Measurements from ENCODE around the gene LRRN2.
A peak's percentile ranks its signal among the peaks of the same experiment; 100 is the strongest.

Gene LRRN2

DNA sequence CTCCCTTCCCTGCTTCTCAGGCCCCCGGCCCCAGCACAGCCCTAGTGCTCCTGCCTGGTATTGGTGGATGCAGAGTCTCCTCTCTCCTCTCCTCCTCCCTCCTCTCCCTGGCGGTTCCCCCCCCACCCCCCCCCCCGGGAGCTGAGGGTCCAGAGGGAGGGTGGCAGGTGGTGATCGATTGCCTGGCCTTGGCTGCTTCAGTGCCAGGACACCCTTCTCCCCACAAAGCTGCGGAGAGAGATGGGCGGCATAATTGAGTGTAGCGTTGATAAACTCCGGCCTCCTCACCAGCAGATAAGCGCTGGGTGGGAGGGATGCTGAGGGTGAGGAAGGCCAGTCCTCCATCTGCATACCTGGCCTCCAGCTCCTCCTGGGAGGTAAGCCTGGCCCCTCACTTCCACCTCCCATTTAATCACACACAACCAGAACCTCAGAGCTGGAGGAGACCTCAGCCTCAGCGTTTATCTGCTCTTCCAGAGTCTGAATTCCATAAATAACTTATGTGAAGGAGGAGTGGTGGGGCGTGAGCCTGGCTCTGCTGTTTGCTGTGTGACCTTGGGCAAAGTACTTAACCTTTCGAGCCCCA lies 60.8 kb downstream of the LRRN2 start:
- DNase-seq, result no peak

DNA sequence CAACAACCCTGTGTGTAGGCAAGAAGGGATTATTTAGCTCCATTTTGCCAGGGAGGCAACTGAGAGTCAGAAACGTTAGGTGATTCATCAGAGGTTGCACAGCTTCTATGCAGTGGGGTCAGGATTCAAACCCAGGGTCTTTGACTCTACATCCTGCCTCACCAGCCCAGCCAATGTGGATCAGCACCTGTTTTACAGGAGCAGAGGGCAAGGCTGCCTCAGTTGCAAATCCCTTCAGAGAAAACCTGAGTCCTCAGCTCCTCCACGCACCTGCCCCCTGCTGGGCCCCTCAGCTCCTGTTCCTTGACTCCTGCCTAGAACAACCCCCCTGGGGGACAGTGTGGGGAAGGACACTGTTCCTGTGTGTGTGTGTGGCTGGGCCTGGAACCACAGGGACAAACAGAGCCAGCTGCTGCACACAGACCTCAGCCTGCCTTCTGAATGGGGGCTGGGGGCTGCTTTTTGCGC lies 61.6 kb downstream of the LRRN2 start:
- DNase-seq, result peak; percentile 41

DNA sequence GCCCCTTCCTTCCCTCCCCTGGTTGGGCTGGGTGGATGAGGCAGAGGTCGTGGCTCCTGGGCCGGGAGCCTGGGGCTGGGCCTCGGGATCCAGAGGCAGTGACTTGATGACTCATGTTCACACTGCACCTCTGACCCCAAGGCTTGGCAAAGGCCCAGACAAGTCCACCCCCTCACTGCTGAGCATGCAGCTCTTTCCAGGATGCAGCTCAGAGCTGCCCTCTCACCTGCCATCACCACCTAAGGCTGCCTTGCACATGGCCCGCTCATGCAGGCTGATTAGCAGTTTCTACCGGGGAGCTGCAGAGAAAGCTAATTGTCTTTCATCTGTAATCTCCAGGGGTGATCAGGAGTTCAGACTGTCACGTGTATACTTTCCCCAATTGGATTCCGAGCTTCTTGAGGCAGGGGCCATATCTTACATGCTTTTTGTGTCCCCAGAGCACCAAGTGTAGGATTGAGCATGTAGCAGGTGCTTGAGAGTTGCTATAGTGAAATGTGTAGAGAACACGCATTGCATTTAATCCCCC lies 62.1 kb downstream of the LRRN2 start:
- DNase-seq, result no peak

DNA sequence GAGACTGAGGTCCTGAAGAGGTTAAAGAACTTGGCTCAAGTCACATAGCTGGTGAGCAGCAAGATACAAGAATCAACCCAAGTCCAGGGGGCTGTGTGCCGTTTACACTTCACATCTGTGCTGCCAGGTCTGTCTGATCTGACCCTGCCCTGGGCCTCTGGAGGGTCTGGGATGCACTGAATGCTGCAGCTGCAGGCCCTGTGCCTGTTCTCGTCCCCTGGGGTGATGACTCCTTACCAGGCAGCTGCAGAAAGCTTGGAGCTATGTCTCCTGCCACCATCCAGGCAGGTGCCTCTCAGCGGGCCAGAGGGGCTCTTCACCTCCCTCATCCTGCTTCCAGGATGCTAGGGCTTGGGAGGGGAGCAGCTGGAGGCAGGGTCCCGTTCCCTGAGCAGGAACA lies 63.5 kb downstream of the LRRN2 start:
- no peak for DNase-seq

DNA sequence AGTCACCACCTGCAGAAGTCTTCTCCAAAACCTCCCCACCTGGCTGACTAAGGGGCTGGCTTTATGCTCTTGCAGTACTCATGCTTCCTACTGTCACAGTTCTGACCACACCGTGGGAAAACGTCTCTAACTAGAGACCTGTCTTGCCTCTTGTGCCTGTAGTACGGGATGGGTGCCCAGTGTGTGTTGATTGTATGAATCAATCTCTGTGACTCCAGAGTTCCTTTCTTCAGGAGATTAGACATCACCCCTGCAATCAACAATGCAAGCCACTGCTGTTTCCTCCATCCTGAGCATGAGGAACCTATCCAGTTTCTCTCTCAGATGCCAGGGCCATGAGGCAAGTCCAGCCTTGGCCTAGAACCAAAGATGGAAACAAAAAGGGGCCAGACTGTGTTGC lies 64.1 kb downstream of the LRRN2 start:
- DNase-seq, result no peak

DNA sequence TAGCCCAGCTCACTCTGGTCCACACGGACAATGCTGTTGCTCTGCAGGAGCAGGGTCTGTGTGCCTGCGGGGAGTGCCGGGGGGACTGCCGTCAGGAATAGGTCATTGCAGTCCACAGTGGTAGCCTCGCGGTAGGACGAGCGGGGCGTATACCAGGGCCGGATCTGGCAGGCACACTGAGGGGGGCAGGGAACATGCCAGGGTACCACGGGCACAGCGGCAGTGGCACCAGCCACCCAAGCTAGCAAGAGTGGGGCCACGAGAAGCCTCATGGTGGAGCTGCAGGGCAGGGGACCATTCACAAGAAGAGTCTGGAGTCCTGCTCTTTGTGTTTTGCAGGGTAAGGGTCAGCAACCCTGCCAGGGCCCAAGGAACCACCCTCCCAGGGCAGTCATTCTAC lies 65.8 kb downstream of the LRRN2 start:
- DNase-seq, result no peak

DNA sequence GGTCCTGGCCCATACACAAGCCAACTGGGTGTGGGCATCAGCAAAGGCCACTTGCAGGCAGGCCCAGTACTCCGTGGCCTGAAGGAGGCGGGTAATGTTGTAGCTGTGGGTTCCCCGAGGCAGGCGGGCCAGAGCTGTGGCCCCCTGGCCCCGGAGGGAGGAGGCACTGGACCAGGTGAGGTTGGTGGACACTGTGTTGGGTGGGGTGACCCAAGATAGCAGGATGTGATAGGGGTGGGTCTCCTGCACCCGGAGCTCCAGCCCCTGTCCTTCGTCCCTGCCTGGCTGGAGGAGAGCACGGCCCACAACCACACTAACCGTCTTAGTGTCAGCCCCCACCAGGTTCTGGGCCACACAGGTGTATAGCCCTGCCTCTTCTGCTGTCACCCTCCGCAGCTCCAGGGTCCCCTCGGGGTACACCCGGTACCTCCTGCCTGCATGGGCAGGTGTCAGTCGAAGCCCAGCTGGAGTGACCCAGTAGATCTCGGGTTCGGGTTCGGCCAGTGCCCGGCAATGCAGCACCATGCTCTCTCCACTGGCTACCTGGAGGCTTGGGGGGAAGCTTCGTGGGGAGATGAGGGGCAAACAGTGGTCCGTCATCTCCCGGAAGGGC lies 67.3 kb downstream of the LRRN2 start:
- no peak for DNase-seq

DNA sequence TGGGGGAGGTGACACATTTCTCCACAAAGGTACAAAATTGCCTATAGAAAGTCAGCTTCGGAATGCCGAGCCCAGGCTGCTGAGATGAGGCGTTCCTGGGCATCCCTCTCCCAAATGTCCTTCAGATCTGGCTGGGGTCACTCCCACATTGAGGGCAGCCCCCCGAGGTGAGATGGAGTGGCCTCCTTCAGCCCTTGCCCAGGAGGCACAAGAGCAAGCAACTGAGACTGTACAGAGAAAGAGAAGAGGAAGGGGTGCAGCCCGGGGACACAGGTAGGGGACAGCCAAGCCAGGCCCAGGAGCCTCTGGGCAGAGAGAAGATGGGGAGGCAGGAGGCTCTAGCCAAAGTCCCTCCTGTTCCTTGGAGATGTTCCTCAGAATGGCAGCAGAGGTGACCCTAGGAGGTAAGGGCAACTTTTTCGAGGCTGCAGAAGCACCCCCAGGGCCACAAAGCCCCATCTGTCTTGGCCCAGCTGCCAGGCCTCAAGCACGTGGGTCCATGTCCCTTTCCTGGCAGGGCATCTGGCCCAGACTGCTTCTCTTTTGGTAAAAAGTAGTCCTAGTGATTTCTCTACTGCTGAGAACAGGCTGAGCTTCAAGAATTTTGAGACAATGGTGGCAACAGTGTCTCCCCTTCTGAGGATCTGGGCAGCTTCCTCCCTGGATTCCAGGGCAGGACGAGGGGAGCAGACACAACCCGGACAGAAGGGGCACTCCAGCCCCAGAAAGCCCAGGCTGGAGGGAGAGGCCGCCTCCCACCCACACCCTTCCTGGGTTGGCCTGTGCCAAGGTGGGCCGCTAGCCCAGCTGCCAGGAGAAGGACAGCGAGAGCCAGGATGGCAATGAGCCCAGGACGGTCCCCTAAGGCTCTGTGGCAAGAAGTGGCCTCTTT lies 68.0 kb downstream of the LRRN2 start:
- no peak for DNase-seq

DNA sequence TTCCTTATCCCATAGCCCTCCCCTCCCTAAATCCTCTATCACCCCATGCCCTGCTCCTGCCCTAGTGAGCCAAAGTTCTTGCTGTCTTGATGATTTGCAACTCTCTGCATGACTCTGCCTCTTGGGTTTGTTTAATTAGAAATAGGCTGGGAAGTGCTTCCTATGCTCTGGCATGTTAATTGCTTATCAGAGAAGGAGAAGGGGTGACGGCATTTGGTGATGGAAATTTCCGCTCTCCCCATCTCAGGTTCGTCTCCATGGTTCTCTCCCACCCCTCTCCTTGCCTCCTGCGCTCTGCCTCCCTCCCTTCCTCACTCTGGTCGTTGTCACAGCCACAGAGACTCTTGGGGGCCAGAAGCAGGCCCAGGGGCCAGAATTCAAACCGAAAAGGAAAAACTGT lies 68.9 kb downstream of the LRRN2 start:
- no peak for DNase-seq

DNA sequence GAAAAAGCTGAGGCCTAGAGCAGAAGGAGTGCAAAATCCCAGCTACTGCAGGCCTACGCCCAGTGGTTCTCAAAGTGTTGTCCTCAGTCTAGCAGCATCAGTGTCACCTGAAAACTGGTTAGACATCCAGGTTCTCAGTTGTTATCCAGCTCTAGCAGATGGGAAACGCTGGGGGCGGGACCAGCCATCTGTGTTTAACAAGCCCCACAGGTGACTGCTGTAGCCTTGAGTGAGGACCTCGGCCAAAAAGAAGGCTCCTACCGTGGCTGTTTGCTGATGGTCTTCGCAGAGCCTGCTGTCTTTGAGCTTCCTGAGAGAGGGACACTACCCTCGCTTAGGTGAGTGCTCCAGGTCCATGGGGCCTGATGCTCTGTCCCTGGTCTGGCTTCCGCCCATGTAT lies 69.7 kb downstream of the LRRN2 start:
- peak; percentile 65 for DNase-seq

DNA sequence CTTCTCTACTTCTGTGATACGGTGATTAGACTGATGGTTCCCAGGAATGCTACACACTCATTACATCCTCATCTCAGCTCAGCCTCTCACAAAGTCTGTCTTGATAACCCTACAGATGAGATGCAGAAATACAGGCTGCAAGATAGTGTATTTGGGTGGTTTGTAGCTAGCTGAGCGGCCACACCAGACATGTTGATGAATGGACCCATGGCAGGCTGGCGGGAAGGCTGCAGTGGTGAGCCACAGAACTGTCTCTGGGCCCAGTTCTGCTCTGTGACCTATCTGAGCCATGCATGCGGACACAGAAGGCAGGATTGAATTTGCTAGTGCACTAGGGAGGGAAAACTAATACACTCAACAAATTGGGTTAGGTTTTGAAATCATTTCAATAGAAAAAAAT lies 71.9 kb downstream of the LRRN2 start:
- no peak for DNase-seq

DNA sequence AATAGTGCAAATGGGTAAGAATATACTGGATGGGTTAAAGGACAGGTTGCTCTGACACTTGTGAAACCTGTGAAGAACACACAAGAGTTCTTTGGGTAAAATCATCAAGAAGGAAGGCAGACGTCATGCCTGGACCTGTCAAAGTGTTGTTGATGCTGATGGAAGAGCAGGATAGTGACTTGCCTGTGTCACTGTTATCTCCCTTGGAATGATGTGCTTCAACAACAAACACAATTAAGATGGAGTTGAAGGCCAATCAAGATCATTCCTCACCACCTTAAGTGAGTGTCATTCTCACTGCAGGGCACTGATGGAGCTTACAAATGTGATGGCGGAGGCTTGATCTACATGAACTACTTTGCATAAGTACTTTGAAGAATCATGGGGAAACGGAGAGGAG lies 73.2 kb downstream of the LRRN2 start:
- no peak for DNase-seq

DNA sequence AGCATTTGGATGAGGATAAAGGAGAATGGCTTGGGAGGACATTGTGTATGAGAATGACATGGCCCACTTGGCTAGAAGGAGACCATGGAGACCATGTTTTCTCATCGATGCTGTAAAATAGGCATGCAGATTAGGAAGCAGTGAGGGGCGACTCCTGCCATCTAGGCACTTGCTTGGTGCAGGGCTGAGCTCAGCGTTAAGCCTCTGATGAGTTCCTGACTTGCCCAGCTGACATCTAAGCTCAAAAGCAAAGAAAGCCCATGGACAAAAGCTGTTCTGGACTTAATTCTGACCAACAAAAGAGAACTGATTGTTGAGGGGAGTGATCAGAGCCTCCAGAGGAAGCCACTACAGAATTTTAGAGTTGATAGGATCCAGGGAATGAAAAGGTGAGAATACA lies 74.5 kb downstream of the LRRN2 start:
- no peak for DNase-seq

DNA sequence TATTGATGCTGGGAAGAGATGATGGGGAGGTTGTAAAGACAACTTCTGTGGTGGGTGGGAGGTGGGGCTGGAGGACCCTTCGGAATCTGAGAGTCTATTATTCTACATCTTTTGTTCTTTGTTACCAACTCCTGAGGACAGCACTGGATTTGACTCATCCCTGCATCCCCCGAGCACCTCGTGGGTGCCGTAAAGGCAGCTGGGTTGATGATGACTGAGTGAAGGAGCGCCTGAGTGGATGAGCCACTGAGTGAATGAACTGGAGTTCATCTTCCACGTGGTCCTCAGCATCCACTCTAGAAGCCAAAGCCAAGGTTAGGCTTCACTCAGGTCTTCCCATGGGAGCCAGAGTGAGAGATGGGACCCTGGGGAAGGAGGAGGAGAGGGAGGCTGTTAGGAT lies 77.6 kb downstream of the LRRN2 start:
- no peak for DNase-seq

DNA sequence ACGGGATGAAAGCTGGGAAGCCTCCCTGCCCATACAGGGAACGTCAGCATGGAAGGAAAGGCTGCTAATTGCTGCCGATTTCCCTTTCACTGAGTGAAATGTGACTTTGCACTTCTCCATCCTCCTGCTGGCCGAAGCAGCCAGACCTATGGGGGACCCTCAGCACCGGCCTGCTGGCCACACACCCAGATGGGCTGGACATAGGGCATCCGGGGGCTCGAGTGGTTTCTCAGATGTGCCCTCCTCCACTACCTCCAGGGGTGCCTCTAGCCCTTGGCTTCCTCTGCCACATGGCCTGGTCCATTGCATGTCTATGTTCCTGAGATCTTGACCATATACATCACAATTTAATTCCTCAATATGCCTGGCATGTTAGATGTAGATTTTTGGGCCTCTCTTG lies 79.7 kb downstream of the LRRN2 start:
- DNase-seq, result no peak

DNA sequence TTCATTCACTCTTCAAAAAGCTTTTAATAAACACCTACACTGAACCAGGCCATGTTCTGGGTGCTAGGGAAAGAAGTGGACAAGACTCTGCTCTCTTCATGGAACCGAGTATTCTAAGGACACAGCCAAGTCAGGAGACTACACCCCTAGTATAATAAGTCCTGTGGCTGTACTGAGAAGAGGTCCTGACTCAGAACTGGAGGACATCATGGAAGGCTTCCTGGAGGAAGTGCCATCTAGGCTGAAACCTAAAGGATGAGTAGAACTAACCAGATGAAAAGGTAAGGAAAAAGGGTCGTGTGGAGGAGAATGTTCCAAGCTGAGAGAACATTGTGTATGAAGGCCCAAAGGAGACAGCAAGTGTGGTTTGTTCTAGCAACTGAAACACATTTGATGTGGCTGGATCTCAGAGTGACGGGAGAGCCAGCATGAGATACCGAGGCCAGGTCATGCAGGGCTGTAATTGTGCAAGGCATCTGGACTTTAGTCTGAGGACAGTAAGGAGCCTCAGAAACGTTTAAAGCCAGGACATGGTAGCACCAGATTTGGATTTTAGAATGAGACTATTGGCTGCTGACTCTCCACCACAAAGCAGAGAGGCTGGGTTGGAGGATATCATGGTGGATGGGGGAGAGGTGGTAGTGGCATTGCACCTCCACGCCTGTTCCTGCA lies 82.5 kb downstream of the LRRN2 start:
- DNase-seq, result no peak

DNA sequence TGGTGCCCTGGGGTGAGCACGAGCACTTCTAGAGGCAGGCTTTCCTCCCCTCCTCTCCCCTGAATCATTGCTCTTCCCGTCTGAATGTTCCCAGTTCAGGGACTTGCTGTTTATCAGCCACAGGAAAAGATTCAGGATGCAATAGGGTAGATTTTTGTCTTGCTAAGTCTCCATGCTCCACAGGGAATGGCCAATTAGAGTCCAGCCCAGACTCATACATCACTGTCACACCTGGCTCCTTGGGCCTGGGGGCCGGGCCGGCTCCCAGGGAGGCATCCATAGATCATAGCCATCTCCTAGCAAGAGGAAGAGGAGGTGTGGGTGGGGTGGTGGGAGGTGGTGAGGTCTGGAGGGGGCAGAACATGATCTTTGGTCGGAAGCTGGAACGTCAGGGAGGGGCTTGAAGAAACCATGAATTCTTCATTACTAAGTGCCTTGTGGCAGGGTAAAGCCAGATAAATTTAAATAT lies 83.4 kb downstream of the LRRN2 start:
- DNase-seq, result no peak

DNA sequence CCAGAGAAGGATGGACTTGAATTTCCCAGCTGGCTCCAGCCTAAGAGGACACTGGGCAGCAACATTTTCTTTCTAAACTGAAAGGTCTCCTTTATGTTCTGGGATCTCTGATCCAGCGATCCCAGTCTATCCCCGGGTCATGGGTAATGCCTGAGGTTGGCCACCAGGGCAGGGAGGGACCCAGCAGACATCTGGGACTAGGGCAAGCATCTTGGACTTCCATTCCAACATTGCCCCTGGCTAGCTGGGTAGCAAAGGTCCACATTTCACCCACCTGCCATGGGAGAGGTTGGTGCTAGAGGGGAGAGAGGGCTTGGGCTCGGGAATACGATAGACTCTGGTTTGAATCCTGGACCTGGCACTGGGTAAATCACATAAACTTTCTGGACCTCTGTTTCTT lies 84.6 kb downstream of the LRRN2 start:
- no peak for DNase-seq

DNA sequence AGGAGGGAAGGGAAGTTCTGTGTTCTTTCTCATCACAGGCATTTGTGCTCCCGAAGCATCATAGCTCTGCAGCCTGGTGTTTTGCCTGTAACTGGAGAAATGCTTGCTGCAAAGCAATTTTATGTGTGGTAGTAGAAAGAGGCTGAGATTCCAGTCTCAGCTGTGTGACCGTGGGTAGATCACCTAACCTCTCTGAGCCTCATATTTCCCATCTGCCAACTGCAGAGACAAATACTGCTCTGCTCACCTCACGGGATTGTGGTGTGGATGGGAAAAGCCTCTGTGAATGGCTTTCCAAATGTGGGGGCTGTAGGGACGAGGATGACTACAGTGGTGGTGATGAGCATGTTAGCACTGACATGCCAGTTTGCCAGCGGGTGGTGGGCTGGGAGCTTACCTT lies 85.3 kb downstream of the LRRN2 start:
- DNase-seq, result no peak

DNA sequence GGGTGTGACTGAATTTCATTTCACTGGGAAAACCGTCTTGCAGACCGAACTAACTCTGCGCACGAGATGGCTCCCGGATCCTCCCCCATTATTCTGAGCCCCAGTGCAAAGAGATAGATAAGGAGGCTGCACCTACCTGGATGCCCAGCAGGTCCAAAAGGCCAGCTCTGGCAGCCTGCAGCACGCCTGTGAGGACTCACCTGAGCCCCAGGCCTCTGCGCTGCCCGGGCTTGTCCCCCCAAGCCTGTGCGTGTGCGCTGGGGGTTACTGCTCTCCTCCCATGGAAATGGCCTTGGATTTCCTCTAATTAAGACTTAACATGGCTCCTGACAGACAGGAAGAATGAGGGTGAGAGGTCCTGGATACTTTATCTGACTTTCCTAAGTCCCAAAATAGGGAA lies 85.9 kb downstream of the LRRN2 start:
- no peak for DNase-seq

DNA sequence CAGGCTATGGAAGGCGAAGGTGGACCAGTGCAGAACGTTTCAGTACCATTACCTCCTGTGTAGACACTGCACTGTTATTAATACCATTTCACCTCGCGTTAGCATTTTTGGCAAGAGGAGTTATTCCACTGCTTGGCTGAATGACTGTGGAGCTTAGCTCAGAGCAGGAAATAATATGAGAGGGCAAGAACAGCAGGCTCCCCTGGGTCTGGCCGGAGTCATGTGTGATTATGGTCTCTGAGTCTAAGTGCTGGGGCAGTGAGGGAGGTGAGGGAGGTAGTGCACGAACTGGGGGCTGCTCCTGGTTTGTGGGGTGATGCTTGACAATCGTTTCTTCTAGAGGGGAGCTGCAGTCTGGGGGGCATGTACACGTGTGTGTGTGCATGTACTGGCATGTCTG lies 86.4 kb downstream of the LRRN2 start:
- DNase-seq, result no peak

DNA sequence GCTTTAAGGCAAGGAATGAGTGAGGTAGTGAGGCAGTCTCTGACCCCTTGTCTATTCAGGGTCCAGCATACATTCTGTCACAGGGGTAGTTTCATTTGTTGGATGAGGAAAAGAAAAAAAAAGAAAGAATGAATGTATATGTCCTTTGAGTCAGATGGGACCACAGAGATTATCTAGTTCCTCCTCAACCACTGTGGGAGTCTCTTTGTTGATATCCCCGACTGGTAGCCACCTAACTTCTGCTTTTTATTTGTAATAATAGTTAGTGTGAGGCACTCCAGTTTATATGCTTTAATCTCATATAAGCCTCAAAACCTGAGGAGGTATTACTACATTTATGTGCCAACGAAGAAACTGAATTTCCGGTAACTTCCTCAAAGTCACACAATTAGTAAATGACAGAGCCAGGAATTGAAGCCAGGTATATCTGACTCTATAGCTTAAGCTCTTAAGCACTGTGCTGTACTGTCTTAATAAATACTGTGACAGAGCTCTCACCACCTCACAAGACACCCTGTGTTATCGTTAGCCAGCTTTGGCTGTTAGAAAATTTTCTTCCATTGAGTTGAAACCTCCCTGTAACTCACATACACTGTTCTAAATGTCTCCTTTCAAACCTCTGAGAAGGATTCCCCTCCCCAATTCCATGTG lies 87.1 kb downstream of the LRRN2 start:
- no peak for DNase-seq
